Tibial nerve (tissue), 4 donors: ENCODE results near the gene AKT2.

ENCODE experiments used
- EP300 ChIP-seq, 2 donors: sonication (generic); formaldehyde crosslinking; IDR thresholded peaks; one replicate each; pipeline ENCODE4 v1.6.1; 2017; ENCODE audit warnings: antibody characterized with exemption in 2 of 2, mild to moderate bottlenecking in 1 of 2
- TF ChIP-seq, protein P1 (sequence below), 5 experiments: fragments of 200-600 bp in 3 of 5; fragments of 450-650 bp in 2 of 5; sonication (generic) in 3 of 5; IDR thresholded peaks; one replicate each; pipeline ENCODE4 v1.5.1; 2016 to 2019; ENCODE audit warnings: antibody characterized with exemption in 5 of 5, mild to moderate bottlenecking in 3 of 5, moderate library complexity in 2 of 5

DNA sequence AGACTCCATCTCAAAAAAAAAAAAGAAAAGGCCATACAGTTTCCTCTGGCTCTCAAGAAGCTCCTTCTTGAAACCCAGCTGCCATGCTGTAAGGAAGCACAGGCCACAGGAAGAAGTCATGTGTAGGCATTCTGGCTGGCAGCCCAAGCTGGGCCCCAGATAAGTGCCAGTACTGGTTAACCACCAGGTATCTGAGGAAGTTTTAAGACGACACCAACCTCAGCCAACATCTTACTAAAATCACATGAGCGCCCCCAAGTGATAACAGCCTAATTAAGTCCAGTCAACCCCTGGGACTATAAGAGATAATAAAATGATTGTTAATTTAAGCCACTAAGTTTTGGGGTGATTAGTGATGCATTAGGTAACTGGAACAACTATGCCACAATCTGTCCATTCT, 27.4 kb upstream of the AKT2 start:
- no peak for TF ChIP-seq EP300 (IDR thresholded peaks at IDR 0.05)
- TF ChIP-seq, protein P1, sequence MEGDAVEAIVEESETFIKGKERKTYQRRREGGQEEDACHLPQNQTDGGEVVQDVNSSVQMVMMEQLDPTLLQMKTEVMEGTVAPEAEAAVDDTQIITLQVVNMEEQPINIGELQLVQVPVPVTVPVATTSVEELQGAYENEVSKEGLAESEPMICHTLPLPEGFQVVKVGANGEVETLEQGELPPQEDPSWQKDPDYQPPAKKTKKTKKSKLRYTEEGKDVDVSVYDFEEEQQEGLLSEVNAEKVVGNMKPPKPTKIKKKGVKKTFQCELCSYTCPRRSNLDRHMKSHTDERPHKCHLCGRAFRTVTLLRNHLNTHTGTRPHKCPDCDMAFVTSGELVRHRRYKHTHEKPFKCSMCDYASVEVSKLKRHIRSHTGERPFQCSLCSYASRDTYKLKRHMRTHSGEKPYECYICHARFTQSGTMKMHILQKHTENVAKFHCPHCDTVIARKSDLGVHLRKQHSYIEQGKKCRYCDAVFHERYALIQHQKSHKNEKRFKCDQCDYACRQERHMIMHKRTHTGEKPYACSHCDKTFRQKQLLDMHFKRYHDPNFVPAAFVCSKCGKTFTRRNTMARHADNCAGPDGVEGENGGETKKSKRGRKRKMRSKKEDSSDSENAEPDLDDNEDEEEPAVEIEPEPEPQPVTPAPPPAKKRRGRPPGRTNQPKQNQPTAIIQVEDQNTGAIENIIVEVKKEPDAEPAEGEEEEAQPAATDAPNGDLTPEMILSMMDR (IDR thresholded peaks at IDR 0.05) = no peak
